GM15510 (cell line): ENCODE data around the gene SP4.

Source experiments
- POLR2A ChIP-seq: IDR thresholded peaks from 3 replicates; pipeline ENCODE4 v1.6.1; 2011; ENCODE audit warnings: borderline replicate concordance; ENCODE audit not compliant: insufficient read length; ENCODE audit errors: extremely low read depth

Gene SP4

DNA sequence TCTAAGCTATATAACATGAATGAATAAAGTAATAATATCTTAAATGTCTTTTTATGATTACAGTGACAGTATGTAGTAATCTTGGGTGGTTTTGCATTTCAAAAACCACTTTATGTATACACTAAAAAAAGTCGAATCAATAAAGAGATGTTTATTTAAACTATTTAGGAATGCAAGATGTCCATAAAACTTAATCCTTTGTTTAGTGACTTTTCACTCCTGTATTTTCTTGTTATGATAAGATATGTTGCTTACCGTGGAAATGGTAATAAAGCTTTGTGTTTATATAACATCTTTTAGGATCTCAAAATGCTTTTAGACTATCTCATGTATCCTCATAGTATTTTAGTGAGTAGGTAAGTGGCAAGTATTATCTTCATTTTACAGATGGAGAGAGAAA, 48.5 kb downstream of the SP4 start:
- TF ChIP-seq POLR2A, result no peak

GRCh38 chr7:21480693-21481403, 53.0 kb downstream of the SP4 start:
- no peak for TF ChIP-seq POLR2A

DNA sequence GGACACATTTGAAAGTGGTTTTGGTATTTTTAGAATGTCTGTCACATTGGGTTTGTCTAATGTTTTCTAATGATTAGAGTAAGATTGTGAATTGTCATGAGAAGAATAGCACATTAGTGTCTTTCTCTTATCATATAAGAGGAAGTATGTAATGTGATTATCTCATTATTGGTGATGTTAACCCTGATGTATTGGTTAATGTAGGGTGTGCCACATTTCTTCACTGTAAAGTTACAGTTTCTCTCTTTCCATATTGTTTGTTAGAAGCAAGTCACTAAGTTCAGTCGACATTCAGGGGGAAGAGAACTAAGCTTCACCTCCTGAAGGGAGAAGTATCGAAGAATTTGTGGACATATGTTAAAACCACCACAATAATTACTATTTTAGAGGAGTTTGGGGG, 58.6 kb downstream of the SP4 start:
- TF ChIP-seq POLR2A, result no peak

DNA sequence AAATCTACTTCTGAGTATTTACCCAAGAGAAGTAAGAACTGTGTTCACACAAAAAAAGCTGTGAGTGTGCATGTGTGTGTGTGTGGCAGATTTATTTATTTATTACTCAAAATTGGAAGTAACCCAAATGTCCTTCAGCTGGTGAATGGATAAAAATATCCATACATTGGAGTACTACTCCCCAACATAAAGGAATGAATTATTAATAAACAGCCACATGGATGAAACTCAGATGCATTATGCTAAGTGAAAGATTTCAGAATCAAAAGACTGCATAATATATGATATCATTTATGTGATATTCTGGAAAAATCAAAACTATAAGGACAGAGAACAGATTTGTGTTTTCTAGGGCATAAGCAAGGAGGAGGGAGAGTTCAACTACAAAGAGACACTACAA, 67.8 kb downstream of the SP4 start:
- no peak for TF ChIP-seq POLR2A

DNA sequence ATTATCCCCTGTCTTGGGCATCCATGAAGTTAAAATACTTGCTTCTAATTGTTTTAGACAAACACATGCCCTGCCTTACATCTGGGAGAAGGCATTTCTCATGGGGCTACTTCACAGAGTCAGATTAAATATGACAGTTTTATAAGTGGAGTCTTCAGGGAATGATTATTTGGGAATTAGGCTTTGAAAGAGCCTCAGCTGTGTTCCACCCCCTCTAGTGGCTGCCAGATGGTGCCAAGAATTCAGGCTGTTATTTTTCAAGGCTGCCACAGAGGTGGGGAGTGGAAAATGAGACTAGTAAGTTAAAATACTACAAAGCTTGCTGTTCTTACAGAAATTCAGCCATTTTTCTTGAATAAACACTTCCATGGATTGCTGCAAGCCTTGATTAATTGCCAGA, 69.2 kb downstream of the SP4 start:
- TF ChIP-seq POLR2A, result no peak

DNA sequence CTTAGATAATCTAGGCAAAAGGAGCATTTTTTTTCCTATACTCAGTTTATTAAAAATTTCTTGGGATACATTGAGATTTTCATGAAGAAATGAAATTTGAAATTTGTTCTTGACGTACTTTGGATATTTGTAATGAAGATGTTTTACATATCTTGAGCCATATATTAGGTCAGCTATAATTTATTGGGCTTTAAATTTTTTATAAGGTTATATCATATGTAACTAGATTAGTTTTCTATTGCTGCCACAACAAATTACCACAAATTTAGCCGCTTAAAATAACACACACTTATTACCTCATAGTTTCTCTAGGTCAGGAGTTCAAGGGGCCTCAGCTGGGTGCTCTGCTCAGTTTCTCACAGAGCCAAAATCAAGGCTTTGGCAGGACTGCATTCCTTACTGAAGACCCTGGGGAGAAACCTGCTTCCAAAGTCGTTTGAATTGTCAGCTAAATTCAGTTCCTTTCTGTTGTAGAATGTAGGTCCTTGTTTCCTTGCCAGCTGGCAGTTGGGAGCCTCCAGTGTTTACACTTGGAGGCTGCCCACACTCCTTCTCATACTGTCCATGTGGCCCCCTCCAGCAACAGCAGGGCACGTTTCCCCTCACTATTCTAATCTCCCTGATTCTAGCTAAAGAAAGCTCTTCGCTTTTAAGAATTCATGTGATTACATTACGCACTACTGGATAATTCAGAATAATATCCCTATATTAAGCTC, 72.4 kb downstream of the SP4 start:
- TF ChIP-seq POLR2A, result no peak

DNA sequence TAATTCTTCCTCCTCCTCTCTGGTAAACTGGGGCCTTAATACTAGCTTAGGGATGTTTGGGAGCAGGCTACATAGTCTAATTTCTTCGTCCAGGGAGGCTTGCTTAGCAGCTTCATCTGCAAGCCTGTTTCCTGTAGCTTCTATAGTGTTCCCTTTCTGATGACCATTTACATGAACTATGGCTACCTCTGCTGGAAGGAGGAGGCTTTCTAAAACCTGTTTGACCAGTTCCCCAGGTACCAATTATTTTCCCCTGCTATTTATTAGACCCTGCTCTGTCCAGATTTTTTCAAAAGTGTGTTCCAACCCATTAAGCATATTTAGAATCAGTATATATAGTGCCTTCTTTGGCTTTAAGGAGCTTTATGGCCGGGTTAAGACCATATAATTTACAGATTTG, 76.1 kb downstream of the SP4 start:
- TF ChIP-seq POLR2A, result no peak

- no peak for TF ChIP-seq POLR2A
Measured at GRCh38 chr7:21507627-21508343, 79.9 kb downstream of the SP4 start.

DNA sequence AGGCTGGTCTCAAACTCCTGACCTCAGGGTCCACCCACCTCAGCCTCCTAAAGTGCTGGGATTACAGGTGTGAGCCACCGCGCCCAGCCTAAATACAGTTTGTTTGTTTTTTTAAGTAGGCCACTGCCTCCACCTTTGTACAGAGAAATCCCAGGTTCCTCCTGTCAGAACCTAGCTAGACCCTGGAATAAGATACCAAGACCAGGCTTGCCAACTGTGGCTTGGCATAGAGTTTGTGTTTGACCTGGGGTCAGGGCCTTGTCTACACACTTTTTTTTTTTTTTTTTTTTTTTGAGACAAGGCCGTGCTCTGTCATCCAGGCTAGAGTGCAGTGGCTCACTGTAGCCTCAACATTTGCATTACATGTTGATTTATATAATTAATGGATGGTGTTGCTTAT, 80.7 kb downstream of the SP4 start:
- no peak for TF ChIP-seq POLR2A

DNA sequence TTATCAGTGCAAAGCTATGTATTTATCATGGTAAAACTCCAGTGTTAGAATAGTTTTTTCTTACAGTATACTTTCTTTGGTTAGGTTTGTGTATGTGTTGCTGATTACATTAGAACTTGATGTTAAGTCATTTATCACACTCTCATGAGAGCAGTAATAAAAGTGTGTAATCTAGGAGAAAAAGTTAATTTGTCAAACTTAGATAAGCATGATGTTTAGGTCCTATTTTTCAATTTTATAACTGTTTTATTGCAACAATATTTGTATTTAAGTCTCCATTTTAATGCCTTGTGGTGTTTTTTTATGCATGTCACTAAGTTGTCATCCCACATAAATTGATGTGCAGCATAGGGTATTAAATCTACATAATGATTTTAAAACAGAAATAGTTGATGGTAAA, 86.2 kb downstream of the SP4 start:
- TF ChIP-seq POLR2A, result no peak

DNA sequence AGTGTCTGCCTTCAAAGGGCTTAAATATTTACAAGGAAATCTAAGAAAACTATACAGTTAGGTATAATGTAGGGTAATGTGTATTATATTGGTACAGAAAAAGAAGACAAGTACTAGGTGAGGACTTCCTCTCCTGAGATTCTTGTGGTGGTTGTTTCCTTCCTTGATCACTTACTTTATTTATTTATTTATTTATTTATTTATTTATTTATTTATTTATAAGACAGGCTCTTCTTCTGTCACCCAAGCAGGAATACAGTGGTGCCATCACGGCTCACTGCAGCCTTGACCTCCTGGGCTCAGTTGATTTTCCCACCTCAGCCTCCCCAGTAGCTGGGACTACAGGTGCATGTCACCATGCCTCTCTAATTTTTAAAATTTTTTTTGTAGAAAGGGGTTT, 96.8 kb downstream of the SP4 start:
- no peak for TF ChIP-seq POLR2A

DNA sequence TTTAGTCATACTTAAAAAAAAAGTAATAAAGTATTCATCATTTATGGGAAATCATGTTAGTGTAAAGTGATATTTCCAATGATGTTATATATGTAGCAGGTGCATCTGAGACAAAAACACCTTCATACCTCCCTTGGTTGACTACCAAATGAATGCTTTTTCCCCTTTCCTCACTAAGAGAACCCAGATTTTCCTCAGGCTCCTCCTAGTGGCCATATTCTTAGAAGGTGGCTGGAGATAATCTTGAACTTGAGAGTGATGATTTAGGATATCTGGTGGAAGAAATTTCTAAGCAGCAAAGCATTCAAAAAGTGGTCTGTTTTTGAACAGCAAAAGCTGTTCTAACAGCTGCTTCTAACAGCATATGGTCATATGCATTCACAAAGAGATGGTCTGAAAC, 98.1 kb downstream of the SP4 start:
- no peak for TF ChIP-seq POLR2A

- TF ChIP-seq POLR2A, result no peak
Measured at GRCh38 chr7:21526448-21526847, 98.6 kb downstream of the SP4 start.

DNA sequence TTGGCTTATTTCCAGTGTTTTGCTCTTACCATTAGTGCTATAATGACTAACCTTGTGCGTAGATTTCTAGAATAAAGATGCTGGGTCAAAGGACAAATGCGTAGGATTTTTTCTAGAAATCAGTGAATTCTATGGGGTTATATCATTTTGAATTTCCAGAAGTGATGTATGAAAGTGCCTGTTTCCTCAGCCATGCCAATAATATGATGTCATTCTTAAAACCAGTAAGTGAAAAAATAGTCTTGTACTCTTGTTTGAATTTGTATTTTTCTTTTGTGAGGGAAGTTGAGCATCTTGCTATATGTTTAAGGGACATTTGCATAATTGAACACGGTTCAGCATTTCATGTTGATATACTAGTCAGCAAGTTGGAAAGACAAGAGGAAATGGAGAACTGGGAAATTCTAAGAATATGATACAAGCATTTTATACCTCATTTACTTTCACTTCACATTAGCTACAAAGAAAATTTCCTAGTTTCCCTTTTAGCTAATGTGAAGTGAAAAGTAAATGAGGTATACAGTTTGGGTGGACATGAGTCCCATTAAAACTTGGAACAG, 111.1 kb downstream of the SP4 start:
- TF ChIP-seq POLR2A, result no peak

GRCh38 chr7:21542891-21543527, 115.1 kb downstream of the SP4 start, which contains the start of gene DNAH11:
Gene DNAH11, plus strand, starts transcription at chr7:21543039. Its CDS starts 207 bp downstream, at chr7:21543246.
- TF ChIP-seq POLR2A, result no peak
